Epidermal melanocyte (primary cell): ENCODE results near the gene SHISA2.
"Not testable (repeated sequence)": the region's sequence is repeated elsewhere in the genome, so short reads cannot be mapped to it uniquely, and the experiment has no call there.

ENCODE experiments used
- DNase-seq: peaks from one replicate; pipeline ENCODE4 v3.0.0; 2011; ENCODE audit warnings: low spot score; ENCODE audit not compliant: insufficient read length

The SHISA2 gene

DNA sequence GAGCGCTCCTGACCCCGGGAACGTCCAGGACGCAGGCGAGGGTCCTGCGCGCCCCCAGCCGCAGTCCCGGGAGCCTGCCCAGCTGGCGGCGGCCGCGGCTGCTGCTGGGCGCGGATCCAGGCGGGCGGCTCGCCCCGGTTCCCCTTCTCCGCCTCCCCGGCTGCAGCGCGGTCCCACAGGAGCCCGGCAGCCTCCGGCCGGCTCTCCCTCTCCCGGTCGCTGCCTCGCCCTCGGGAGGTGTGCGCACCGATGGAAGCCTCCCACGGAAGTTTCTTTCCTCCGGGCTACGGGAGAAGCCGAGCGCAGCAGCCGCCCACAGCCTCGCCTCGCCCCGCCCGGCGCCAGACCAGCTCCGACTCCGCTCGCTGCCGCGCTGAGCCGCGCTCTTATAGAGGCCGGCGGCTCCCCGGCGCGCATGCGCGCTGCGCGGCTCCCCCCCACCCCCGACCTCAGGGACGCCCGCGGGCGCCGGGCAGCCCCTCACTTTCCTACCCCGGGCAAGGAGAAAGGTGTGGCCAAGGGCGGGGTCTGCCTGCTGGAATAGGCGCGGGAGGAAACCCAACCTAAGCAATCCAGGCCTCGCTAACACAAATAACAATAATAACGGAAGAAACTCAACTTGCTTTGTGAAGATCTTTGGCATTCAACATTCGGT, at the start of gene SHISA2:
SHISA2 (minus strand) TSS at position 360 of the 655 bp plus-strand sequence. CDS start 1,041 bp downstream, outside the sequence.
- no peak for DNase-seq

DNA sequence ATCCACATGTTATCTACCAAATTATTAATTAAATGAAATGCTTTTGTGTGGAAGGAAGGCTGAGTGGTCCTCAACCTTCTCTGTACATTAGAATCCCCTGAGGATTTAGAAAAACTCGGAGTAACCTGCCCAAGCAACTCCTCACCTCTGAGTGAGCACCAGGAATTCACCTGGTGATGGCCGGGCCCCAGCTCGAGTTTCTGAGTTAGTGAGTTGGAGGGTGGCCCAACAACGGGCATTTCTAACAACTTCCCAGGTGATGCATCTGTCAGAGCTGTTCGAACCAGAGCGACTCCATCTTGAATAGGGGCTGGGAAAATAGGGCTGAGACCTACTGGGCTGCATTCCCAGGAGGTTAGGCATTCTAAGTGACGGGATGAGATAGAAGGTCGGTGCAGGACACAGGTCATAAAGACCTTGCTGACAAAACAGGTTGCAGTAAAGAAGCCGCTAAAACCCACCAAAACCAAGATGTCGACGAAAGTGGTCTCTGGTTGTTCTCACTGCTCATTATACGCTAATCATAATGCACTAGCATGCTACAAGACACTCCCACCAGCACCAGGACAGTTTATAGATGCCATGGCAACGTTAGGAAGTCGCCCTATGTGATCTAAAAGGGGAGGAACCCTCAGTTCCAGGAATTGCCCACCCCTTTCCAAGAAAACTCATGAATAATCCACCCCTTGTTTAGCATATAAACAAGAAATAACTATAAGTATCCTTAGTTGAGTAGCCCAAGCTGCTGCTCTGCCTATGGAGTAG, 44.2 kb upstream of the SHISA2 start:
- DNase-seq: no peak

DNA sequence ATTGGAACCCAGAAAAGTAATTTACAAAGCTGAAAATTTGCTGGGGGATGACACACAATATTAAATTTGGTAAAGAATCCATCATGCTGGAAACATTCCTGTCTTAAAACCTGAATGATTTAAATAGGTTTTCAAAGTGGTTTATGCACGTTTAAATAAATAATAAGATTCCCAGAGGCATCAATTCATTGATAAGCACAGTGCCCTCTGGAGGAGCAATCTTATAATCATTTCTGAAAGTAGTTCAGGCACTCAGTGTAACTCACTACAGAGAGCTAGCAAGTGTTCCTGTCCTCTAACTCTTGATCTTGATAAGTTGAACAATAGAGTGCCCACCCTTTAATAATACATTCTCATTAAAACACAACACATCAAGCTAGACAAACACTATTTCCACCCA, 43.5 kb upstream of the SHISA2 start:
- DNase-seq: no peak

DNA sequence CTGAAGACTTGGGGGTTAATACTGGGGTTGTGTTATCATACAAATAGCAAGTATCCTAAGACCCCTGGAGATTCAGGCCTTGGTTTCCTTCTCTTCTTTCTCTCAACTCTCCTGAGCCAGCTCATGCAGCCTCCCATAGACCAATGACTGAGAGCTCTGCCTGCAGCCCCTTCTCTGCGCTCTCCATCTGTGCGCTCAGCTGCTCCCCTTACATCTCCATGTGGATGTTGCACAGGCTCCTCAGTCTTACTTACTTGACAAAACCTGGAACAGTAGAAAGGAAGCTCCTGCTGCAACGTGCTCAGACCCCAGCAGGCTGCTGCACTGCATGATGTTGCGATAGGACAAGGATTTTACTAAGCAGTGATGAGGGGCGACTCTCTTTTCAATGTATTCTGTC, 25.0 kb upstream of the SHISA2 start:
- not testable (repeated sequence) for DNase-seq

DNA sequence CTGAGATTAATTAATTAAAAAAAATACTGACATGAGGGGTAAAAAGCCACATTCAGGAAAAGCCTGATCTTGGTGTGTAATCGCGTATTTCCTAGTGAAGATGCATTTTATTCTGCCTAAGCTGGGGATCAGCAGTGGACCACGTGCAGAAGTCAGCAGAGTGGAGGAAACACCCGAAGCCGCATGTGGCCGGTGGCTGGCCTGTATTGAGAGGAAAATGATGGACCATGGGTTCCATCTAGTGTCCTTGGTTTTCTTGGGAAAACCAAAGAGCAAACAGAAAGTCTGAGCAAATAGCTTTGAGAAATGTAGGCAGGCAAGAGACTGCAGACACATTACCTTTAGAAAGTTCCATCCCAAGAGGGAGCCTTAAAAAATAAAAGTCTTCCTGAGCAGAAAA, 23.7 kb upstream of the SHISA2 start:
- no peak for DNase-seq

DNA sequence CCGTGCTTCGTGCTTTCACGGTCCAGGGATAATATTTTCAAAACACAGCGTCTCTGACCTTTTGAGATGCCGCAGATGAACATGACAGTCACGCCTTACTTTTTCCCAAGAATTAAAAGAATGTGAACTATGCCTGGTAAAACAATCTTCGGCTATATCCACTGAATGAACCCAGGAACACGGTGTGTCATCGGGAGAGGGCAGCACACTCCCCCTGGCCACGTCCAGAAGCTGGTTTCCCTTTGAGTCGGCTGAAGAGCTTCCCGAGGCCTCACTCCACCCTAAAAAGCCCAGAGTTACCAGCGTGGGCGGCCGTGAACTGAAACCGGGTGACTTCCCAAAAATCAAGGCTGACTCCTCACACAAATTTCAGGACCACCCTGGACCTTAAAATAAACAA, 22.9 kb upstream of the SHISA2 start:
- no peak for DNase-seq

DNA sequence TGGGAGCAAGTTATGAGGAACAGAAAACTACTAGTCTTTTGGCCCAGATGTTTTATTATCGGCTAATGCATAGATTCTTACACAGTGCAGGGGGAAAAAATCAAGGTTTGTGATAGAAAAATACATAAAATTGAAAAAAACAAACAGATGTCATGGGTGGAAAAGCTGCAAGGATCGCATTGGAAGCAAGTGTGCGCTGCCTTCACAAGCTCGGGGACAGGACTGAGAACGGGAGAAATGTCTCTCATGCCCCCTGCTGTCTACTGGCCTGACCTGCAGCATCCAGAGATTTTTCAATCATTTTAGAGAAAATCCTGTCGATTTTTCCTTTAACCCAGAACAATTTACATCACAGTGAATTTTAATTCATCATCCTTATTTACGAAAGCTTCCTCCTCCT, 20.5 kb upstream of the SHISA2 start:
- not testable (repeated sequence) for DNase-seq

DNA sequence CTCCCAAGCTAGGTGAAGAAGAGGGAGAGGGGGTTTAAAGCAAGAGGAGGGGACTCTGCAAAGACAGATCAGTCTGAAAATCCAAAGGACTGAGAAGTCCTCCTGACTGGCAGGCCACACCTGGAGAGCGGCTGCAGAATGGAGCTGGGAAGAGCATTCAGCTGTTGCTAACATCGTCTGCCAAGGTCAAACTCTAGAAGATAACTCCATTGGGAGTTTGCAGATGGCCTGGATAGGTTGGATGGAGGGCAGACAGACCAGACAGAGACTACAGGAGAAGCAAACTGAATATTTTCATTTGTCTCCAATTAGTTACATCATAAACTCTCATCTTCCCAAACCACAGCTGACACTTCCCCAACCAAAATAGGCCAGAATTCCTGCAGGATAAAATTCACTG, 19.9 kb upstream of the SHISA2 start:
- DNase-seq: no peak

DNA sequence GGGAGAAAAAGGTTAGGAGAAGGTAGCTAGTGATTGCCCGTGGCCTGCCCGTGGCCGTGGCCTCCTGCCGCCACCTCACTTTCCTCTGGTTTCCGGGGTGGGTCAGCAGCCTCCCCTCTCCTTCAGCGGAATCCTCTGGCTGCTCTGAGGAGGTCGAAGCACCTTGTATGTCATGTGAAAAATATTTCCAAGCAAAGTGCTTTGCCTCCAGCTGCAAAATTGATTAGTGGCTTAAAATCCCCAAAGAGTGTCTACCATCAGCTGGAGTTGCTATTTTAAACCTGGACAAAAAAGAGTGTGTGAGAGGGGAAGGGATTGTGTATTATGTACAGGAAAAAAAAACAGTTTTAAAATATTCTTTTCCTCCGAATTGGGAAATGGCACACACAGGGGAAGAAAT, 17.8 kb upstream of the SHISA2 start:
- not testable (repeated sequence) for DNase-seq

DNA sequence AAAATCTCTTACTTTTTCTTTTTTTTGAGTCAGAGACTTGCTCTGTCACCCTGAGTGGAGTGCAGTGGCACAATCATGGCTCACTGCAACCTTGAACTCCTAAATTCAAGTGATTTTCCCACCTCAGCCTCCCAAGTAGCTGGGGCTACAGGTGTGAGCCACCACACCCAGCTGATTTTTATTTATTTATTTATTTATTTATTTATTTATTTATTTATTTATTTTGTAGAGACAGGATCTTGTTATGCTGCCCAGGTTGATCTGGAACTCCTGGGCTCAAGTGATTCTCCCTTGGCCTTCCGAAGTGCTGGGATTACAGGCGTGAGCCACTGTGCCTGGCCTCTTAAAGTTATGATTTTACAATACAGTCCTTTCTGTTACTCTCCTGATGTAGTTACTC, 16.6 kb upstream of the SHISA2 start:
- not testable (repeated sequence) for DNase-seq

DNA sequence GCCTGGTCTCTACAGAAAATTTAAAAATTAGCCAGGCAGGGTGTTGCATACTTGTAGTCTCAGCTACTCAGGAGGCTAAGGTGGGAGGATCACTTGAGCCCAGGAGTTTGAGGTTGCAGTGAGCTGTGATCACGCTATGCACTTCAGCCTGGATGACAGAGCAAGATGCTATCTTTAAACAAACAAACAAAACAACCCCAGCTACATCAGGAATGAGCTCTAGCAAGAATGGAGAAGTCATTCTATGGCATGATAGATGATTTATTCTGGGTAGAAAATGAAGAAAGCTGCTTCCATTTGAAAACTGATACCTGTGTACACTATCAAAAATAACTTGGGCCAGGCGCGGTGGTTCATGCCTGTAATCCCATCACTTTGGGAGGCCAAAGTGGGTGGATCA, 15.8 kb upstream of the SHISA2 start:
- DNase-seq: no peak

DNA sequence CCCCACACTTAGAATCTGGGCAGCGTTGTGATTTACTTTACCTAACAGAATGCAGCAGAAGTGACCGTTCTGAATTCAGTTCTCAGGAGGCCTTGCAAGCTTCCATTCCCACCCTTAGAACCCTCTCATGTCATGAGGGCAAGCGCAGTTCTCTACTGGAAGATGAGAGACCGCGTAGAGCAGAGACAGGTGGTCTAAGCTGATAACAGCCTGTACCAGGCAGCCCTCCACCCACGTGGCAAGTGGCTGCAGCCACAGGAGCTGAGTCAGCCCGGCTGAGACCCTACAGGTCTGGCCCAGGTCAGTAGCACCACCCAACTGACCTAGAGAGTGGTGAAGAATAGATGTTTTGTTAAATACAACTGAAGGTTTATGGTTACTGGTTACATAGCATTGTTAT, 14.7 kb upstream of the SHISA2 start:
- DNase-seq: not testable (repeated sequence)

DNA sequence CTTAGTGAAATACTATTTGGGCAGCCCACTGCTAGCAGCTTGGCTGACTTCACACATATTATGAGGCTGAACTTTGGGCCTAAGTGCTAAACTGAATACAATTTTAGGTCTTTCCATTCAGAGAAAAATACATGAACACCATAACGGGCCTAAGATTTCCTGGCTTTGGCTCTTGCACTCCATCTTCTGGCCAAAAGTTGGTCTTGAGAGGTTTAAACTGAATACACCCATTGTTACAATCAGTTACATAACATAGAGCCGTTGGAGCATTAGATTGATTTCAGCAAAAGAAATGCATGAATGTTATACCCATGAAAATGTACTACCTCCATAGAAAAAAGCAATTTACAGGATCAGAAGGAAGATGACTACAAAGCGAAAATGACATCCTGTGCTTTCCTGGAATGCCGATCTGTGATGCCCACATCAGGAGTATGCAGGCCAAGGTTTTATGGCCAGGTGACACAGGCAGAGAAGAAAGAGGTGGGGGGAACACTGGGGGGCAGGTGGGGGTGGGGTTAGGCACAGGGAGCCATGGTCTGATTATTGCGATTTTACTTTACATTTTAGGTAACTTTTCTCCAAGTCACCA, 11.1 kb upstream of the SHISA2 start:
- DNase-seq: peak; percentile 57

DNA sequence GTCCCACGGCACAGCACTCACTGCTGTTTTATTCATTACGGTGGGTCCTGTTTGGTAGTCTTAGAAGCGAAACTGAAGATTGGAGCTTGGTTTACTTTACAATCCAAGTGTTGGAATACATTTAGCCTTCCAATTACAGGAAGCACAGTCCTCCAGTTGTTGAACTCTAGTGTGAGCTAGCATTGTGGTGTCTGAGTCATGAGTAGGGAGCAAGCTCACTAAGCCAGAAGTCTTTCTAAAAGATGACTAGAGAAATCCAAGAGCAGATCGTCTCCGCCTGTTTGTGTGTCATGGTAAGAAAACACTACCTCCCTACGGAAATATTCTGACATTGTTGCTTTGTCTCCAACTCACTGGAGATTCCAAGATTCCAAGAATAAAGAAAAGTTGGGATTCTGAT, 10.1 kb upstream of the SHISA2 start:
- no peak for DNase-seq

DNA sequence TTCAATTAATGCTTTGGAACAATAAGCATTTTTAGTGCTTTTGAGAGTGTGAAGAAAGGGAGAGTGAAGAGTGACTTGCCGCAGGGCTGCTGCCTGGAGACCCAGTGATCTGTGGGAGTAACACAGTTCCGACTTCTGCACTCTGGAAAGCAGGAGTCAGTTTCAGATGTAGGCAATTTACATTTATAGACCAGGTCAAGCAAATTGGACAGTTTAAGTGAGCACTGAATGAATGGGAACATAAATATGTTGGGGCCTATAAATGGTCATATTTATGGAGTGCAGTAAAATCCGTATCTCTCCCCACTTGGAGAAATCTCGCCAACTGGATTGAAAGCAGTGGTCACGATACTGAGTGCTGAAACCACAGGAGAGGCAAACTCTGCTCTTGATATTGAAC, 9.4 kb upstream of the SHISA2 start:
- no peak for DNase-seq

DNA sequence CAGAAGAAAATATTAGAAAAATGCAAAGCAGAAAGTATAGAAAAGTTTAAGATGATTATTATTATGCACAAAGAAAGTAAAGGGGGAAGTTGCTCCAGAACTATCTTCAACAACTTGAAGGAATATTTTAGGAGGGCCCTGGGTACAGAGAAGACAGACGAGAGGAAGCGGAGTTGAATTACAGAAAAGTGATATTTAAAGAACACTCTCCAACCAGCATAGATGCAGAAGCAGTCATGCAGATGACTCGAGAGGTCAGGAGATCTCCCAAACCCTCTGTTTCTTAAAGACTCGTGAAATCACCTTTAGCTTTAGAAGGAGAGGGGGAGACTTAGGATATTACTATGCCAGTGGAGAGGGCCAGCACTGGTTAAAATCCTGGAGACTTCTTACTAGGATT, 8.5 kb upstream of the SHISA2 start:
- DNase-seq: no peak

DNA sequence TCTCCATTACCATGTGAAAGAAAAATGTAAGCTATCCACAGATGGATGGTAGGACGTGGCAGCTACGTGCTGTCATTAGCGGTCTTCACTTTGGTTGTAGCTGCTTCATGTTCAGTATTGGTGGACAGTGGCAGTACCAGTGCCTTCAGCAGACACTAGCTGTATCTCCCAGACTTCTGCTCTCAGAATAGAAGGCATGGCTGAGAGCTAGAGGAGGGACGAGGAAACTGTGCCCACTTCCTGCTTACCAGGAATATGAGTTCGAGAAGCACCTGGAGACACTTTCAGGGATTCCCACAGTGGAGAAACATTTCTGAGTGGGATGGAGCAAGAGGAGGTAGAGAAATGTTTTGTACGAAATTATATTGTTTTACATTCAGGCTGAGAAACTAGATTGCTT, 6.9 kb upstream of the SHISA2 start:
- DNase-seq: no peak

DNA sequence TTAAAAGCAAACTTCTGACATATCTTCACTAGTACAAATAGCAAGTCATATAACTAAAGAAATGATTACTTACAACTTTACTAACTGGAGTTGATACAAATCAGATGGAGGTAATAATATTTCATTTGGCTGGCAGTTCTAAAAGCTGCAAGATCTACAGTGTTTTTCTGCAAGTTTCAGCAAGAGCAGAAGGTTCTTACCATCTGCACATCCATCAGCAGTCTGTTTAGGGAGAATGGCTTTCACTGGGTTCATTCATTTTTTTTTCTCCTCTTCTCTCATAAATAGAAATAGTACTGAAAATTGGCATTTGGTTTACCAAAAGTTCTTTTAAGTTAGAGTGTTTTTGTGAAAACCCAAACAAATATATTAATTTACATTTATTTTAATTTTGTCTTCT, 3.1 kb upstream of the SHISA2 start:
- DNase-seq: no peak

DNA sequence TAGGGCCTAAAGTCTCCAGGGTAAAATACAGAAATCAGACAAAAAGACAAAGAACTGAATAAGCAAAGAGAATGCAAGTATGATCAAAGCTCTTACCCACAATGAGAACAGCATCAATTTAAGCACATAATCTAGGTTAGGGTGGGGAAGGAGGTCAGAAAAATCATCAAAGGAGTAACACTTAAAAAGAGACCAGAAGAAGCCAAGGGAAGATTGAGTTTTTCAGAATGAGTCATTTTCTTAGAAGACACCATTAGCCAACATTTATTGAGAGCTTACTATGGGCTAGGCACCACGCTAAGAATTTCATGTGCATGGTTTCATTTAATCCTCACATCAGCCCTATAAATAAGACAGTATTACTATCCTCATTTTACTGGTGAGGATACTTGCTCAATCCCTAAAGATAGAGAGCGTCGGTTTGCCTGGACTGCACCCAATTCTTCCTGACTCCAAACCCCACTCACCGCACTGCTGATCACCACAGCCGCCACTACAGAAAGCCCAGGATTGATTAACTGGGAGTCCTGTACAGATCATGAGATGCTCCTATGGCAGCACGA, 1.7 kb upstream of the SHISA2 start:
- no peak for DNase-seq

DNA sequence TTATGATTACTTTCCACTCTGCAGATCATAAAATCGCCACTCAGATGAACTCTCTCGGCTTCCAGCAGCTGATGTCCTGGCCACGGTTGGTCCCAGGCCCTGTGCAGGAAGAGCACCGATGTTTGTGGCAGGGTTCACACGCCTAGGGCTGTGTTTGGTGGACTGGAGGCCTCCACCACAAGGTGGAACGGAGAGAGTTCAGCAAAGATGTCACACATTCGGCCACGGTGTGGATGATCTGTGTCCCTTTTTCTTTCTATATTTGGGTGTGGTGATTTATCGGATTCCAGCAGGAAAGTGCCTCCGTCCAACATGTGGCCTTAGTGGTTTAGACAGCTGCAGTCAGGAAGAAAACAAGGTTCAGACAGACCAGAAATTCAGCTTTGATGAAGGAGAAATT, 521 bp upstream of the SHISA2 start:
- DNase-seq: no peak

DNA sequence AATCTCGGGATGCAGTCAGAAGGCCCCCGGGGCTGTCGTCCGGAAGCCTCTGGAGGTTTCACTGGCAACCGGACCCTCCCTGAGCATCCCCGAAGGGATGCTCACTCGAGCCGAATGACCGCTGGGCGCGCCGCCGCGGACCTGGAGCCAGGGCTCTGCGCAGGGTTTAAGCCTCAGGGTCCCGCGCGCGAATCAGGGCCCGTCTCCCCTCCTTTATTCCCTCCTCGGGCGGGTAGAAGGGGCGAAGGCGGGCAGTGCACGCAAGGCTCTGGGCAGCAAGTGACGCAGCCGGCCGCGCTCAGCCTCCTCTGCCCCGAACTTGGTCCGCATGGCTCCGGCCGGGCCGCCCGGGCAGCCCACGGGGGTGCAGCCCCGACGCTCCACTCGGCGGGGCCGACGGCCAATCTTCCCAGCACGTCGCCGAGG, 572 bp downstream of the SHISA2 start:
- no peak for DNase-seq

DNA sequence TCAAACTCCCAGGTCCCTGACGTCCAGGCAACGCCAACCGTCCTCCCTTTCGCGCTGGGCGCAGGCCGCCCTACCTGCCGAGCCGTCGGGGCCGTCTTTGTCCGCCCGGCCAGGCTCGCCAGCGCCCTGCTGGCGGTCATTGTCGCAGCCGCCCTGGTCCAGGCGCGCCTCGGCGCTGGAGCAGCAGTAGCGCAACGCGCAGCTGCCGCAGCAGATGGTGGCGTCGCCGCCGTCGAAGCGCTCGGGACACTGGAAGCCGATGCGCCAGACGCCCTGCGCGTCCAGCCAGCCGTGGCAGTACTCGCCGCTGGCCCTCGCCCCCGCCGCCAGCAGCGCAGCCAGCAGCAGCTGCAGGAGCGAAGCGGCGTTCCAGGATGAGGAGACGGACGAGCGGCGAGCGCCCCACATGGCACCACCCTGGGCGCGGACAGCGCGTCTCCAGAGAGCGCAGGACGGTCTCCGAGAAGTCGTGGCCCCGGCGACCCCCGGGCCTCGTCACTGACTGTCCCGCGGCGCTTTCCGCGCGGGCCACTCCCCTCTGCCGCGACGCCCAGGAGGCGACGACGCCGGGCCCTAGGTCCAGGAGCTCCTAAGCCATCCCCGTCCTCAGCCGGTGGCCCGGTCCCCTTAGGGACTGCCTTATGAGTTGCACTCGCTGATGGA, 1.1 kb downstream of the SHISA2 start:
- DNase-seq: no peak
